H1 (cell line): ENCODE data around the gene PDP2. TPM values are rescaled to one million over a fixed set of nuclear protein-coding genes. Genes with fewer than 3 reads are reported as not detected.

Experiments used
- CTCF ChIA-PET: fragments of 300-600 bp; sonication (Branson Sonifier 250); formaldehyde crosslinking; loops from one replicate; lab custom pipeline; 2021; ENCODE audit not compliant: partially characterized antibody; lab: Charles Lee
- POLR2A ChIA-PET: fragments of 300-600 bp; sonication (Branson Sonifier 250); formaldehyde crosslinking; loops from one replicate; lab custom pipeline; 2021; ENCODE audit warnings: inconsistent platforms; ENCODE audit not compliant: partially characterized antibody; lab: Charles Lee
- DNase-seq, 2 experiments: peaks; one replicate each; pipeline versions ENCODE4 v3.0.0 to v3.0.0-alpha.2; 2010 to 2022; ENCODE audit warnings: low spot score in 2 of 2, low read depth in 1 of 2, mixed read lengths in 1 of 2
- FAIRE-seq: peaks from 2 replicates; lab custom pipeline; 2011; peaks lifted over from hg19 to GRCh38; lab: Jason Lieb, UNC
- H2AFZ ChIP-seq: 2 replicates; pipeline ENCODE4 v1.8.1; 2012; ENCODE audit warnings: low read length, inconsistent platforms
- H2AK5ac ChIP-seq: 2 replicates; pipeline ENCODE4 v1.6.1; 2013; ENCODE audit warnings: low read depth, low read length
- H2BK120ac ChIP-seq: replicated peaks from 2 replicates; pipeline ENCODE3; 2013; ENCODE audit warnings: low read depth, low read length, inconsistent platforms
- H2BK12ac ChIP-seq: 2 replicates; pipeline ENCODE4 v1.6.1; 2013; ENCODE audit warnings: low read depth, low read length
- H2BK15ac ChIP-seq: 2 replicates; pipeline ENCODE4 v1.6.1; 2013; ENCODE audit warnings: low read length
- H2BK20ac ChIP-seq: 2 replicates; pipeline ENCODE4 v1.6.1; 2013; ENCODE audit warnings: low read length
- H2BK5ac ChIP-seq: 2 replicates; pipeline ENCODE4 v1.6.1; 2013; ENCODE audit warnings: low read depth, low read length
- H3K14ac ChIP-seq: 2 replicates; pipeline ENCODE4 v1.6.1; 2013; ENCODE audit warnings: inconsistent platforms; ENCODE audit not compliant: insufficient read length
- H3K18ac ChIP-seq: 2 replicates; pipeline ENCODE4 v1.6.1; 2013; ENCODE audit warnings: low read length; ENCODE audit errors: extremely low read depth
- H3K23ac ChIP-seq: 2 replicates; pipeline ENCODE4 v1.6.1; 2013; ENCODE audit warnings: inconsistent platforms; ENCODE audit not compliant: insufficient read length
- H3K23me2 ChIP-seq: 2 replicates; pipeline ENCODE4 v1.6.1; 2013; ENCODE audit warnings: low read depth, low read length
- H3K27ac ChIP-seq: 2 replicates; pipeline ENCODE4 v1.6.1; 2011; ENCODE audit warnings: low read depth, low read length, inconsistent platforms
- H3K27me3 ChIP-seq, 4 experiments: replicated peaks in 1 of 4; 1 replicate in 1 of 4; 2 replicates in 3 of 4; pipeline versions ENCODE4 v1.6.1 to v1.8.1; 2011 to 2013; ENCODE audit warnings: low read length in 3 of 4, mild to moderate bottlenecking in 3 of 4, inconsistent platforms in 2 of 4, mixed read lengths in 2 of 4, moderate library complexity in 1 of 4; ENCODE audit not compliant: control insufficient read depth in 3 of 4, insufficient read depth in 3 of 4; ENCODE audit errors: extremely low read depth in 1 of 4
- H3K36me3 ChIP-seq, 4 experiments: 2 replicates each; pipeline versions ENCODE4 v1.6.1 to v1.8.1; 2011 to 2013; ENCODE audit warnings: mild to moderate bottlenecking in 4 of 4, low read length in 3 of 4, moderate library complexity in 2 of 4, control low read depth in 1 of 4, inconsistent platforms in 1 of 4; ENCODE audit not compliant: insufficient read depth in 4 of 4, control insufficient read depth in 2 of 4
- H3K4ac ChIP-seq: replicated peaks from 2 replicates; pipeline ENCODE3; 2013; ENCODE audit warnings: low read length, low read depth, mixed read lengths, inconsistent platforms; ENCODE audit not compliant: insufficient read length
- H3K4me1 ChIP-seq, 4 experiments: replicated peaks in 1 of 4; 1 replicate in 1 of 4; 2 replicates in 3 of 4; pipeline versions ENCODE4 v1.6.1 to v1.8.1; 2011 to 2013; ENCODE audit warnings: low read length in 3 of 4, inconsistent platforms in 2 of 4, mixed read lengths in 1 of 4; ENCODE audit not compliant: insufficient read depth in 4 of 4, control insufficient read depth in 3 of 4
- H3K4me2 ChIP-seq, 2 experiments: 2 replicates each; pipeline versions ENCODE4 v1.6.1 to v1.8.1; 2011 to 2013; ENCODE audit warnings: low read depth in 2 of 2, low read length in 2 of 2, control low read depth in 1 of 2, inconsistent platforms in 1 of 2, mild to moderate bottlenecking in 1 of 2; ENCODE audit not compliant: insufficient read depth in 1 of 2
- H3K4me3 ChIP-seq, 4 experiments: fragments of 200-600, 300-600 bp in 1 of 4; sonication (generic), shearing (Covaris generic), sonication (Bioruptor Twin) in 1 of 4; 2 replicates each; pipeline versions ENCODE4 v1.5.1 to v1.8.1; 2011 to 2016; ENCODE audit warnings: low read length in 4 of 4, low read depth in 3 of 4, control low read depth in 2 of 4, inconsistent platforms in 2 of 4, mild to moderate bottlenecking in 2 of 4, mixed read lengths in 1 of 4, moderate library complexity in 1 of 4; ENCODE audit not compliant: insufficient read depth in 2 of 4; ENCODE audit errors: extremely low read depth in 1 of 4
- H3K56ac ChIP-seq: replicated peaks from 2 replicates; pipeline ENCODE3; 2013; ENCODE audit warnings: low read depth, mild to moderate bottlenecking, mixed read lengths, low read length, inconsistent platforms; ENCODE audit not compliant: insufficient read length
- H3K79me1 ChIP-seq: 2 replicates; pipeline ENCODE4 v1.6.1; 2013; ENCODE audit warnings: low read depth, low read length, control low read depth
- H3K79me2 ChIP-seq, 2 experiments: 2 replicates each; pipeline versions ENCODE4 v1.6.1 to v1.8.1; 2012 to 2013; ENCODE audit warnings: low read length in 2 of 2, mild to moderate bottlenecking in 2 of 2, inconsistent platforms in 1 of 2; ENCODE audit not compliant: insufficient read depth in 2 of 2, control insufficient read depth in 1 of 2
- H3K9ac ChIP-seq, 4 experiments: replicated peaks in 1 of 4; 1 replicate in 1 of 4; 2 replicates in 3 of 4; pipeline versions ENCODE4 v1.6.1 to v1.8.1; 2011 to 2013; ENCODE audit warnings: low read depth in 3 of 4, low read length in 3 of 4, control low read depth in 2 of 4, mild to moderate bottlenecking in 2 of 4, moderate library complexity in 2 of 4, inconsistent platforms in 1 of 4; ENCODE audit errors: extremely low read depth in 1 of 4
- H3K9me3 ChIP-seq, 2 experiments: 2 replicates each; pipeline versions ENCODE4 v1.6.1 to v1.8.1; 2012 to 2013; ENCODE audit warnings: mild to moderate bottlenecking in 2 of 2, moderate library complexity in 2 of 2, control low read depth in 1 of 2, inconsistent platforms in 1 of 2, low read depth in 1 of 2, low read length in 1 of 2, mixed read lengths in 1 of 2; ENCODE audit not compliant: insufficient read depth in 2 of 2
- H4K20me1 ChIP-seq, 2 experiments: replicated peaks in 1 of 2; 2 replicates each; pipeline versions ENCODE3 to v1.8.1; 2011 to 2013; ENCODE audit warnings: inconsistent platforms in 2 of 2, low read length in 2 of 2, mild to moderate bottlenecking in 1 of 2; ENCODE audit not compliant: insufficient read depth in 2 of 2, control insufficient read depth in 1 of 2
- H4K5ac ChIP-seq: 2 replicates; pipeline ENCODE4 v1.6.1; 2013; ENCODE audit warnings: low read length, low read depth, mixed read lengths, inconsistent platforms; ENCODE audit not compliant: insufficient read length
- H4K8ac ChIP-seq: 2 replicates; pipeline ENCODE4 v1.8.0; 2013; ENCODE audit warnings: mild to moderate bottlenecking, moderate library complexity, low read length, inconsistent platforms; ENCODE audit not compliant: insufficient read depth; ENCODE audit errors: extremely low read depth
- H4K91ac ChIP-seq: replicated peaks from 2 replicates; pipeline ENCODE3; 2013; ENCODE audit warnings: low read length, mixed read lengths, inconsistent platforms; ENCODE audit not compliant: insufficient read length
- BRCA1 ChIP-seq: IDR thresholded peaks from 2 replicates; pipeline ENCODE4 v1.6.1; 2012; ENCODE audit warnings: low read depth, low read length, improper control_type of control experiment
- CBX8 ChIP-seq: fragments of 300-800, 300-1000 bp; sonication (generic); IDR thresholded peaks from 2 replicates; pipeline ENCODE4 v1.7.1; 2016; ENCODE audit warnings: low read depth, low read length, borderline replicate concordance
- EP300 ChIP-seq, 2 experiments: IDR thresholded peaks; 1 replicate in 1 of 2; 2 replicates in 1 of 2; pipeline ENCODE4 v1.6.1; 2011 to 2012; ENCODE audit warnings: low read depth in 2 of 2, low read length in 2 of 2, mild to moderate bottlenecking in 2 of 2, borderline replicate concordance in 1 of 2, inconsistent platforms in 1 of 2, moderate library complexity in 1 of 2
- FOSL1 ChIP-seq: IDR thresholded peaks from 2 replicates; pipeline ENCODE4 v1.6.1; 2011; ENCODE audit warnings: mild to moderate bottlenecking, low read depth, low read length, moderate library complexity; ENCODE audit not compliant: insufficient read depth
- HDAC2 ChIP-seq, 2 experiments: fragments of 300-600 bp in 1 of 2; sonication (generic) in 1 of 2; IDR thresholded peaks; 2 replicates each; pipeline ENCODE4 v1.6.1; 2011 to 2012; ENCODE audit warnings: low read depth in 2 of 2, low read length in 2 of 2, mild to moderate bottlenecking in 2 of 2, moderate library complexity in 2 of 2, borderline replicate concordance in 1 of 2, inconsistent platforms in 1 of 2
- KDM1A ChIP-seq: fragments of 200-600, 300-600 bp; sonication (generic); IDR thresholded peaks from 2 replicates; pipeline ENCODE4 v1.7.1; 2016; ENCODE audit warnings: mild to moderate bottlenecking, low read length, borderline replicate concordance
- MAFK ChIP-seq: IDR thresholded peaks from 2 replicates; pipeline ENCODE4 v1.6.1; 2012; ENCODE audit warnings: low read depth, mild to moderate bottlenecking, improper control_type of control experiment, low read length
- RAD21 ChIP-seq, 2 experiments: IDR thresholded peaks in 1 of 2; conservative IDR thresholded peaks in 1 of 2; 2 replicates each; pipeline ENCODE4 v1.6.1; 2011; ENCODE audit warnings: low read depth in 2 of 2, low read length in 2 of 2, improper control_type of control experiment in 1 of 2, inconsistent platforms in 1 of 2, mild to moderate bottlenecking in 1 of 2, moderate library complexity in 1 of 2
- TAF7 ChIP-seq: optimal IDR thresholded peaks from 2 replicates; pipeline ENCODE3; 2011; ENCODE audit warnings: low read depth, mild to moderate bottlenecking, inconsistent platforms, low read length, moderate library complexity, borderline replicate concordance
- ZNF274 ChIP-seq: IDR thresholded peaks from 2 replicates; pipeline ENCODE4 v1.7.0; 2012; ENCODE audit warnings: low read length, borderline replicate concordance; ENCODE audit errors: extremely low read depth
- WGBS, 2 experiments: shearing (Covaris generic) in 1 of 2; methylation state at CpG; one replicate each; pipeline versions ENCODE4 v1.1.6 to v1.1.7; 2013 to 2015; ENCODE audit warnings: low lambda C conversion rate in 2 of 2, mixed read lengths in 2 of 2, inconsistent platforms in 1 of 2, low coverage in 1 of 2, missing lambda C conversion rate in 1 of 2; ENCODE audit not compliant: insufficient replicate concordance in 2 of 2, insufficient coverage in 1 of 2, insufficient read length in 1 of 2; ENCODE audit errors: extremely low coverage in 1 of 2, missing lambda C conversion rate in 1 of 2; 5-methylcytosine and 5-hydroxymethylcytosine counted together
- polyA plus RNA-seq, 7 experiments: library from polyadenylated mRNA; depleted of rRNA in 3 of 7; stranded (reverse) in 5 of 7; unstranded in 2 of 7; fragments of >200 nt in 5 of 7; fragments of 200-250 nt in 2 of 7; gene quantifications; 1 replicate in 5 of 7; 2 replicates in 1 of 7; 4 replicates in 1 of 7; pipeline versions ENCODE4 v1.2.1 to v1.2.3, GENCODE V29; 2011 to 2013; ENCODE audit warnings: missing spikeins in 2 of 7, mixed read lengths in 2 of 7
- total RNA-seq: library from RNA; stranded (reverse); fragmentation: NEBNext Ultra II Directional; extraction: Animal tissue kit (Norgen Biotek cat#: 25700); gene quantifications from 2 replicates; pipeline ENCODE4 v1.2.1, GENCODE V29; 2021
- TF ChIP-seq, protein P1 (sequence below): IDR thresholded peaks from 2 replicates; pipeline ENCODE4 v1.6.1; 2012; ENCODE audit warnings: inconsistent platforms

PDP2 gene
- total and polyA plus RNA-seq, 2 of the 8 experiments (the other 6 are each of a cell fraction or from before 2014, with no cell fraction given), result 11.7 to 36.5 TPM

DNA sequence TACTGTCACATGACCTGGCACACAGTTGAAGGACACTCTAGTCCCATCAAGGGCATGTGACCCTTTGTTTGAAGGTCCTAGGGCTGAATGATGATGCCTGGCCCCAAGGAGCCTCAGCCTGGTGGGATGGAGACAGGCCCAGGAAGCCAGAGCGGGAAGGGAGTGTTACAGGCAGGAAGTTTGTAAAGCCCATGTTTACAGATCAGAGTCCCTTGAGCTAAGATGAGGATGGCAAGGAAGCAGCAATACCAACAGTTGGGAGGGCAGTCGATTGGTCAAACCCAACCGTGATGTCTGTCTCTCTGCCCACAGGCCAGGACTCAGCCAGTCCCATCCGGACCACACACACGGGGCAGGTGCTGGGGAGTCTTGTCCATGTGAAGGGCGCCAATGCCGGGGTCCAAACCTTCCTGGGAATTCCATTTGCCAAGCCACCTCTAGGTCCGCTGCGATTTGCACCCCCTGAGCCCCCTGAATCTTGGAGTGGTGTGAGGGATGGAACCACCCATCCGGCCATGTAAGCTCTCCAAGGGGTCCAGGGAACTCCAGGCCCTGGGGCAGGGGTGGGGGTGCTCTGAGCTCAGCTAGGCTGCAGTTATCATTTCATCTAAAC, 57.5 kb downstream of the PDP2 start:
- Histone ChIP-seq H2BK20ac (no peak overlapping the region), H3K14ac (no peak overlapping the region), H2BK120ac (no peak overlapping the region), H3K27ac (no peak overlapping the region), H3K23ac (no peak overlapping the region), H2AK5ac (no peak overlapping the region), H3K4me3 (no peak overlapping the region), H3K36me3 (peaks cover 3 to 13% (median 12%) of the 10 kb centered on the region in 4 experiments; a peak in 7 of 8 replicates), H3K56ac (no peak overlapping the region), H3K23me2 (peaks cover 15% of the 10 kb centered on the region; the same call in 1 of the 2 replicates), H3K4me2 (no peak overlapping the region), H2BK5ac (no peak overlapping the region), H3K4me1 (peaks cover 0 to 9% (median 5%) of the 10 kb centered on the region in 4 experiments; a peak in 4 of 7 replicates), H4K20me1 (peaks cover 2 to 11% of the 10 kb centered on the region in 2 experiments), H3K27me3 (peaks cover 0 to 9% (median 6%) of the 10 kb centered on the region in 4 experiments; a peak in 4 of 7 replicates), H4K5ac (no peak overlapping the region), H4K91ac (no peak overlapping the region), H3K4ac (no peak overlapping the region), H3K9me3 (no peaks in the 10 kb centered on the region), H2AFZ (no peak overlapping the region), H3K18ac (no peak overlapping the region), H3K9ac (no peak overlapping the region), H4K8ac (0 out of 2 replicates have a peak overlapping the region, but pooled peaks have one; percentile 57), H2BK15ac (no peak overlapping the region), H3K79me2 (no peaks in the 10 kb centered on the region; a peak in 1 of 4 replicates), H3K79me1 (peaks cover 2% of the 10 kb centered on the region; the same call in 1 of the 2 replicates), H2BK12ac (no peak overlapping the region)
- ChIA-PET CTCF (interaction anchor here (1.2 to 3.2 kb wide), 3 partner anchors 10 to 43 kb away, joined by 3 to 10 read pairs (median 5); no protein-coding TSS in a partner anchor), POLR2A (no interaction called here)
- 88% methylated on average over 10 of the region's 10 CpGs; no CpG with 5 or more reads in 1 of the 2 experiments for WGBS, 2 experiments
- FAIRE-seq (no peak), DNase-seq (no peak)
- TF ChIP-seq KDM1A, result no peak
- no peak for TF ChIP-seq TAF7
- no peak for TF ChIP-seq MAFK
- no peak for TF ChIP-seq EP300 (IDR thresholded peaks at IDR 0.05; ENCODE audit: borderline replicate concordance in 1 of 2, low read depth in 2 of 2, low read length in 2 of 2)
- TF ChIP-seq HDAC2 (IDR thresholded peaks at IDR 0.05; ENCODE audit: borderline replicate concordance in 1 of 2, low read depth in 2 of 2, low read length in 2 of 2), result no peak
- TF ChIP-seq BRCA1, result no peak
- no peak for TF ChIP-seq FOSL1
- TF ChIP-seq ZNF274, result no peak
- no peak for TF ChIP-seq RAD21 (IDR thresholded peaks at IDR 0.05 in 1 of 2, conservative IDR thresholded peaks at IDR 0.05 in 1 of 2; ENCODE audit: low read depth in 2 of 2, low read length in 2 of 2)
- TF ChIP-seq, protein P1, sequence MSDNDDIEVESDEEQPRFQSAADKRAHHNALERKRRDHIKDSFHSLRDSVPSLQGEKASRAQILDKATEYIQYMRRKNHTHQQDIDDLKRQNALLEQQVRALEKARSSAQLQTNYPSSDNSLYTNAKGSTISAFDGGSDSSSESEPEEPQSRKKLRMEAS, result no peak
- TF ChIP-seq CBX8, result no peak
